ENCODE measurements around the gene FN3KRP. TPM values are rescaled to one million over a fixed set of nuclear protein-coding genes. Genes with fewer than 3 reads are reported as not detected.

FN3KRP gene
- total RNA-seq, 1 experiment from 2014 or later: 53.4 TPM

GRCh38 chr17:82681547-82681946 lies 35.0 kb upstream of the FN3KRP start:
- Histone ChIP-seq H3K9me3 (replicated peaks) (peaks cover 9% of the 10 kb centered on the region), H3K36me3 (no peaks in the 10 kb centered on the region), H3K4me3 (no peak overlapping the region), H3K27ac (no peak overlapping the region), H3K27me3 (replicated peaks) (no peaks in the 10 kb centered on the region), H3K4me1 (replicated peaks) (no peaks in the 10 kb centered on the region)
- no peak for DNase-seq (ENCODE audit: low read depth in 1 of 2, low spot score in 2 of 2)

- no peak for DNase-seq (ENCODE audit: low read depth in 1 of 2, low spot score in 2 of 2)
- no peaks in the 10 kb centered on the region for H3K27me3 ChIP-seq (replicated peaks)
- no peaks in the 10 kb centered on the region for H3K36me3 ChIP-seq
- H3K27ac ChIP-seq: no peak overlapping the region
- peaks cover 9% of the 10 kb centered on the region for H3K9me3 ChIP-seq (replicated peaks)
- no peaks in the 10 kb centered on the region for H3K4me1 ChIP-seq (replicated peaks)
- H3K4me3 ChIP-seq: no peak overlapping the region
Observed at GRCh38 chr17:82683534-82683933, 33.0 kb upstream of the FN3KRP start.

- Histone ChIP-seq H3K27ac (no peak overlapping the region), H3K4me1 (replicated peaks) (no peaks in the 10 kb centered on the region), H3K27me3 (replicated peaks) (no peaks in the 10 kb centered on the region), H3K9me3 (replicated peaks) (peaks cover 9% of the 10 kb centered on the region), H3K36me3 (no peaks in the 10 kb centered on the region), H3K4me3 (no peak overlapping the region)
- no peak for DNase-seq (ENCODE audit: low read depth in 1 of 2, low spot score in 2 of 2)
Observed at GRCh38 chr17:82684228-82684841, 32.2 kb upstream of the FN3KRP start.

- DNase-seq (ENCODE audit: low read depth in 1 of 2, low spot score in 2 of 2): no peak
- no peaks in the 10 kb centered on the region for H3K27me3 ChIP-seq (replicated peaks)
- no peaks in the 10 kb centered on the region for H3K36me3 ChIP-seq
- no peaks in the 10 kb centered on the region for H3K4me1 ChIP-seq (replicated peaks)
- H3K9me3 ChIP-seq (replicated peaks): peaks cover 9% of the 10 kb centered on the region
- no peak overlapping the region for H3K4me3 ChIP-seq
- H3K27ac ChIP-seq: no peak overlapping the region
Observed at GRCh38 chr17:82685291-82685690, 31.2 kb upstream of the FN3KRP start.

GRCh38 chr17:82686366-82687324 lies 29.9 kb upstream of the FN3KRP start:
- Histone ChIP-seq H3K36me3 (no peaks in the 10 kb centered on the region), H3K4me3 (no peak overlapping the region), H3K27ac (no peak overlapping the region), H3K9me3 (replicated peaks) (peaks cover 4% of the 10 kb centered on the region; the same call in 1 of the 2 replicates), H3K27me3 (replicated peaks) (no peaks in the 10 kb centered on the region), H3K4me1 (replicated peaks) (no peaks in the 10 kb centered on the region)
- no peak for DNase-seq (ENCODE audit: low read depth in 1 of 2, low spot score in 2 of 2)

- H3K36me3 ChIP-seq: no peaks in the 10 kb centered on the region
- no peaks in the 10 kb centered on the region for H3K27me3 ChIP-seq (replicated peaks)
- no peaks in the 10 kb centered on the region for H3K9me3 ChIP-seq (replicated peaks)
- no peak overlapping the region for H3K4me3 ChIP-seq
- DNase-seq (ENCODE audit: low read depth in 1 of 2, low spot score in 2 of 2): no peak
- H3K27ac ChIP-seq: no peak overlapping the region
- no peaks in the 10 kb centered on the region for H3K4me1 ChIP-seq (replicated peaks)
Observed at GRCh38 chr17:82687375-82687861, 29.1 kb upstream of the FN3KRP start.

- Histone ChIP-seq H3K4me3 (no peak overlapping the region), H3K4me1 (replicated peaks) (no peaks in the 10 kb centered on the region), H3K27me3 (replicated peaks) (no peaks in the 10 kb centered on the region), H3K27ac (no peak overlapping the region), H3K36me3 (no peaks in the 10 kb centered on the region), H3K9me3 (replicated peaks) (no peaks in the 10 kb centered on the region)
- no peak for DNase-seq (ENCODE audit: low read depth in 1 of 2, low spot score in 2 of 2)
Observed at GRCh38 chr17:82687871-82688270, 28.6 kb upstream of the FN3KRP start.

- Histone ChIP-seq H3K36me3 (no peaks in the 10 kb centered on the region), H3K27me3 (replicated peaks) (no peaks in the 10 kb centered on the region), H3K9me3 (replicated peaks) (peaks cover under 1% of the 10 kb centered on the region; the same call in 1 of the 2 replicates), H3K27ac (no peak overlapping the region), H3K4me3 (no peak overlapping the region), H3K4me1 (replicated peaks) (no peaks in the 10 kb centered on the region)
- DNase-seq (ENCODE audit: low read depth in 1 of 2, low spot score in 2 of 2): no peak
Observed at GRCh38 chr17:82689077-82689476, 27.4 kb upstream of the FN3KRP start.

GRCh38 chr17:82690786-82691489 lies 25.6 kb upstream of the FN3KRP start:
- 0 out of 2 replicates have a peak, but pooled peaks cover 2% of the 10 kb centered on the region for H3K36me3 ChIP-seq

GRCh38 chr17:82691714-82692113 lies 24.8 kb upstream of the FN3KRP start:
- no peaks in the 10 kb centered on the region for H3K27me3 ChIP-seq (replicated peaks)
- H3K36me3 ChIP-seq: 0 out of 2 replicates have a peak, but pooled peaks cover 2% of the 10 kb centered on the region
- no peaks in the 10 kb centered on the region for H3K4me1 ChIP-seq (replicated peaks)
- H3K9me3 ChIP-seq (replicated peaks): peaks cover 13% of the 10 kb centered on the region
- H3K27ac ChIP-seq: no peak overlapping the region
- DNase-seq (ENCODE audit: low read depth in 1 of 2, low spot score in 2 of 2): no peak
- H3K4me3 ChIP-seq: no peak overlapping the region

More at GRCh38 chr17:82690786-82691489, 25.6 kb upstream of the FN3KRP start:
- Histone ChIP-seq H3K27me3 (replicated peaks) (no peaks in the 10 kb centered on the region), H3K9me3 (replicated peaks) (peaks cover 10% of the 10 kb centered on the region), H3K4me3 (no peak overlapping the region), H3K27ac (no peak overlapping the region), H3K4me1 (replicated peaks) (no peaks in the 10 kb centered on the region)
- DNase-seq (ENCODE audit: low read depth in 1 of 2, low spot score in 2 of 2): no peak

GRCh38 chr17:82692268-82692667 lies 24.2 kb upstream of the FN3KRP start:
- Histone ChIP-seq H3K9me3 (replicated peaks) (peaks cover 15% of the 10 kb centered on the region), H3K27me3 (replicated peaks) (peaks cover 2% of the 10 kb centered on the region), H3K27ac (no peak overlapping the region), H3K4me1 (replicated peaks) (peaks cover 2% of the 10 kb centered on the region), H3K4me3 (no peak overlapping the region), H3K36me3 (0 out of 2 replicates have a peak, but pooled peaks cover 2% of the 10 kb centered on the region)
- no peak for DNase-seq (ENCODE audit: low read depth in 1 of 2, low spot score in 2 of 2)

- Histone ChIP-seq H3K27ac (no peak overlapping the region), H3K27me3 (replicated peaks) (peaks cover 9% of the 10 kb centered on the region), H3K9me3 (replicated peaks) (peaks cover 19% of the 10 kb centered on the region), H3K4me3 (no peak overlapping the region), H3K4me1 (replicated peaks) (peaks cover 10% of the 10 kb centered on the region), H3K36me3 (0 out of 2 replicates have a peak, but pooled peaks cover 2% of the 10 kb centered on the region)
- DNase-seq (ENCODE audit: low read depth in 1 of 2, low spot score in 2 of 2): no peak
Observed at GRCh38 chr17:82693168-82693867, 23.2 kb upstream of the FN3KRP start.

GRCh38 chr17:82694647-82695046 lies 21.9 kb upstream of the FN3KRP start:
- H3K4me3 ChIP-seq: no peak overlapping the region
- H3K4me1 ChIP-seq (replicated peaks): peaks cover 14% of the 10 kb centered on the region
- H3K36me3 ChIP-seq: 0 out of 2 replicates have a peak, but pooled peaks cover 2% of the 10 kb centered on the region
- H3K27me3 ChIP-seq (replicated peaks): peaks cover 9% of the 10 kb centered on the region
- no peak overlapping the region for H3K27ac ChIP-seq
- DNase-seq (ENCODE audit: low read depth in 1 of 2, low spot score in 2 of 2): no peak
- H3K9me3 ChIP-seq (replicated peaks): peaks cover 21% of the 10 kb centered on the region

Measured in SJSA1 (cell line).